HL-60 (cell line): ENCODE results near the gene MRPS31.

Experiments used
- GABPA ChIP-seq: IDR thresholded peaks from 2 replicates; pipeline ENCODE4 v1.6.1; 2012; ENCODE audit warnings: low read depth
- POLR2AphosphoS5 ChIP-seq: IDR thresholded peaks from 2 replicates; pipeline ENCODE4 v1.6.1; 2012; ENCODE audit warnings: low read depth
- SPI1 ChIP-seq: IDR thresholded peaks from 2 replicates; pipeline ENCODE4 v1.6.1; 2012; ENCODE audit warnings: low read depth, mild to moderate bottlenecking, borderline replicate concordance
- TF ChIP-seq, protein P1 (sequence below): IDR thresholded peaks from one replicate; pipeline ENCODE4 v1.5.1; 2011; ENCODE audit warnings: low read length, control low read depth, inconsistent platforms; ENCODE audit not compliant: insufficient read depth
- TF ChIP-seq, protein P2 (sequence below): IDR thresholded peaks from 2 replicates; pipeline ENCODE4 v1.6.1; 2012; ENCODE audit warnings: low read depth; ENCODE audit not compliant: insufficient replicate concordance

DNA sequence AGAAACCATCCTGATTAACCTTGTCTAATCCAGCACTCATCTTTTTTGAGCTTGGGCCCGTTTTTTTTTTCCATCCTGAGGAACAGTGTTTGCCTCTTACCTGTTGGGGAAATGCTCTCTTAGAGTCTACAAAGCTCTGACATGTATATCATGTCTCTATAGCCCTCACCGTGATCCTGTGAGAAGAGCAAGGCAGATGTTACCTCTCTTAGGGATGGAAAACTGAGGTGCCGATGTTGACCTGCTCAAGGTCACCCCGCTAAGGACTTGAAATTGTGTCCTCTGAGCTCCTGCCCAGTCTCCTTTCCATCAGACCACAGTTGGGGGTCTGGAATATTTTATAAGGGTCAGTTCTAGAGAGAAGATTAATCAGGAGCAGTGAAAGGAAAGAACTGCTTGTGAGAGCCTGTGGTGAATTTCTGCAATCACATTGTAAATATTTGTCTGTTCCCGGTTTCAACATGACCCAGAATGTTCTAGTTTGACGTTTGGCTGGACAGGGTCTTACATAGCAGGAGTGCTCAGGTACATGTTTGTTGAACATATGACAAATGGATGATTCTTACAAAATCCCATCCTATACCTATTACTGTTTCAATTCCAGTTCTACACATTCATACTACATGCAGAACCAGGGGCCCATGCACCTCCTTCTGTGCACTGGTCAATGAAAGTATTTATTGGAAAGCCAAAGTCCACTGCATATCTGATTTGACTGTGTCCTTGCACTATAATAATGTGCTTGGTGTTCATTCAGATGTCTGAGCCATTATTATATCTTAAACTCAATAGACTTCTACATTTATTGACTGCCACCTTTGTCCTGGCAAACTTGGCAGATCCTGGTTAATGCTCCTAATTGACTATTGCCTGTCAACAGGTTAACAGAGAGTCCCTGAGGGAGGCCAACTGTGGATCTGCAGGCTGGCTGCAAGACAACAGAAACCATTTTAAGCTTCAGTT, 30.5 kb upstream of the MRPS31 start:
- TF ChIP-seq SPI1 (no peak), POLR2AphosphoS5 (no peak), GABPA (no peak)
- TF ChIP-seq, protein P1, sequence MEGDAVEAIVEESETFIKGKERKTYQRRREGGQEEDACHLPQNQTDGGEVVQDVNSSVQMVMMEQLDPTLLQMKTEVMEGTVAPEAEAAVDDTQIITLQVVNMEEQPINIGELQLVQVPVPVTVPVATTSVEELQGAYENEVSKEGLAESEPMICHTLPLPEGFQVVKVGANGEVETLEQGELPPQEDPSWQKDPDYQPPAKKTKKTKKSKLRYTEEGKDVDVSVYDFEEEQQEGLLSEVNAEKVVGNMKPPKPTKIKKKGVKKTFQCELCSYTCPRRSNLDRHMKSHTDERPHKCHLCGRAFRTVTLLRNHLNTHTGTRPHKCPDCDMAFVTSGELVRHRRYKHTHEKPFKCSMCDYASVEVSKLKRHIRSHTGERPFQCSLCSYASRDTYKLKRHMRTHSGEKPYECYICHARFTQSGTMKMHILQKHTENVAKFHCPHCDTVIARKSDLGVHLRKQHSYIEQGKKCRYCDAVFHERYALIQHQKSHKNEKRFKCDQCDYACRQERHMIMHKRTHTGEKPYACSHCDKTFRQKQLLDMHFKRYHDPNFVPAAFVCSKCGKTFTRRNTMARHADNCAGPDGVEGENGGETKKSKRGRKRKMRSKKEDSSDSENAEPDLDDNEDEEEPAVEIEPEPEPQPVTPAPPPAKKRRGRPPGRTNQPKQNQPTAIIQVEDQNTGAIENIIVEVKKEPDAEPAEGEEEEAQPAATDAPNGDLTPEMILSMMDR, result no peak
- TF ChIP-seq, protein P2, sequence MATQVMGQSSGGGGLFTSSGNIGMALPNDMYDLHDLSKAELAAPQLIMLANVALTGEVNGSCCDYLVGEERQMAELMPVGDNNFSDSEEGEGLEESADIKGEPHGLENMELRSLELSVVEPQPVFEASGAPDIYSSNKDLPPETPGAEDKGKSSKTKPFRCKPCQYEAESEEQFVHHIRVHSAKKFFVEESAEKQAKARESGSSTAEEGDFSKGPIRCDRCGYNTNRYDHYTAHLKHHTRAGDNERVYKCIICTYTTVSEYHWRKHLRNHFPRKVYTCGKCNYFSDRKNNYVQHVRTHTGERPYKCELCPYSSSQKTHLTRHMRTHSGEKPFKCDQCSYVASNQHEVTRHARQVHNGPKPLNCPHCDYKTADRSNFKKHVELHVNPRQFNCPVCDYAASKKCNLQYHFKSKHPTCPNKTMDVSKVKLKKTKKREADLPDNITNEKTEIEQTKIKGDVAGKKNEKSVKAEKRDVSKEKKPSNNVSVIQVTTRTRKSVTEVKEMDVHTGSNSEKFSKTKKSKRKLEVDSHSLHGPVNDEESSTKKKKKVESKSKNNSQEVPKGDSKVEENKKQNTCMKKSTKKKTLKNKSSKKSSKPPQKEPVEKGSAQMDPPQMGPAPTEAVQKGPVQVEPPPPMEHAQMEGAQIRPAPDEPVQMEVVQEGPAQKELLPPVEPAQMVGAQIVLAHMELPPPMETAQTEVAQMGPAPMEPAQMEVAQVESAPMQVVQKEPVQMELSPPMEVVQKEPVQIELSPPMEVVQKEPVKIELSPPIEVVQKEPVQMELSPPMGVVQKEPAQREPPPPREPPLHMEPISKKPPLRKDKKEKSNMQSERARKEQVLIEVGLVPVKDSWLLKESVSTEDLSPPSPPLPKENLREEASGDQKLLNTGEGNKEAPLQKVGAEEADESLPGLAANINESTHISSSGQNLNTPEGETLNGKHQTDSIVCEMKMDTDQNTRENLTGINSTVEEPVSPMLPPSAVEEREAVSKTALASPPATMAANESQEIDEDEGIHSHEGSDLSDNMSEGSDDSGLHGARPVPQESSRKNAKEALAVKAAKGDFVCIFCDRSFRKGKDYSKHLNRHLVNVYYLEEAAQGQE, result no peak
